SU-DHL-6 (cell line): ENCODE data around the gene CACNA2D4.

Experiments
- H2AFZ ChIP-seq: fragments of 200-600 bp; sonication (generic); 2 replicates; pipeline ENCODE4 v1.6.1; 2014; ENCODE audit warnings: low read depth, mild to moderate bottlenecking, moderate library complexity, mixed read lengths, antibody characterized with exemption, low read length; ENCODE audit not compliant: severe bottlenecking
- H3F3A ChIP-seq: fragments of 200-600 bp; shearing (Covaris generic); 2 replicates; pipeline ENCODE4 v1.6.0; 2016; ENCODE audit warnings: antibody characterized with exemption, mild to moderate bottlenecking; ENCODE audit not compliant: insufficient read depth
- H3K27ac ChIP-seq: fragments of 200-600 bp; sonication (generic); 2 replicates; pipeline ENCODE4 v1.5.1; 2016; ENCODE audit warnings: low read depth, mild to moderate bottlenecking, low read length, moderate library complexity, mixed read lengths
- H3K27me3 ChIP-seq: fragments of 200-600 bp; sonication (generic), shearing (Covaris generic); 2 replicates; pipeline ENCODE4 v1.6.0; 2014; ENCODE audit warnings: mild to moderate bottlenecking, low read length
- H3K36me3 ChIP-seq: fragments of 200-600 bp; sonication (generic); 2 replicates; pipeline ENCODE4 v1.6.1; 2014; ENCODE audit warnings: mild to moderate bottlenecking, low read length, mixed read lengths
- H3K4me2 ChIP-seq: fragments of 300-600, 200-600 bp; shearing (Covaris generic), sonication (generic); 2 replicates; pipeline ENCODE4 v1.6.0; 2014; ENCODE audit warnings: low read length, low read depth, mild to moderate bottlenecking; ENCODE audit not compliant: poor library complexity, severe bottlenecking
- H3K4me3 ChIP-seq: fragments of 200-600 bp; sonication (generic); 2 replicates; pipeline ENCODE4 v1.5.1; 2014; ENCODE audit warnings: antibody characterized with exemption, low read length, mild to moderate bottlenecking, mixed read lengths; ENCODE audit not compliant: insufficient read depth, poor library complexity, severe bottlenecking
- H3K79me2 ChIP-seq: fragments of 200-600 bp; sonication (generic); 2 replicates; pipeline ENCODE4 v1.6.1; 2014; ENCODE audit warnings: mild to moderate bottlenecking, low read length, moderate library complexity; ENCODE audit not compliant: insufficient read depth
- H3K9ac ChIP-seq: fragments of 200-600 bp; sonication (generic); 2 replicates; pipeline ENCODE4 v1.7.0; 2014; ENCODE audit warnings: mild to moderate bottlenecking, low read length
- H3K9me2 ChIP-seq: fragments of 200-600 bp; sonication (generic); replicated peaks from 2 replicates; pipeline ENCODE4 v1.6.1; 2014; ENCODE audit warnings: low read length; ENCODE audit not compliant: insufficient read depth
- H3K9me3 ChIP-seq: fragments of 200-600 bp; sonication (generic); 2 replicates; pipeline ENCODE4 v1.6.1; 2014; ENCODE audit warnings: low read length, mixed read lengths; ENCODE audit not compliant: insufficient read depth
- H4K20me1 ChIP-seq: fragments of 200-600 bp; sonication (generic); 2 replicates; pipeline ENCODE4 v1.6.1; 2014; ENCODE audit warnings: low read depth, mild to moderate bottlenecking, antibody characterized with exemption, low read length, moderate library complexity, mixed read lengths
- EZH2phosphoT487 ChIP-seq: fragments of 200-600 bp; sonication (generic), shearing (Covaris generic); conservative IDR thresholded peaks from 2 replicates; pipeline ENCODE4 v1.6.1; 2018; ENCODE audit warnings: mild to moderate bottlenecking, antibody characterized with exemption, low read length, moderate library complexity, mixed read lengths
- TF ChIP-seq, protein P1 (sequence below): fragments of 200-600 bp; sonication (generic); IDR thresholded peaks from one replicate; pipeline ENCODE4 v1.5.1; 2017; ENCODE audit warnings: antibody characterized with exemption, mild to moderate bottlenecking, low read length, moderate library complexity; ENCODE audit not compliant: insufficient read depth, poor library complexity, severe bottlenecking

CACNA2D4 gene

GRCh38 chr12:1884651-1885050 lies 33.8 kb downstream of the CACNA2D4 start:
- Histone ChIP-seq H3K4me2 (no peak overlapping the region), H3K4me3 (no peak overlapping the region), H3K36me3 (no peaks in the 10 kb centered on the region), H3F3A (no peaks in the 10 kb centered on the region), H4K20me1 (no peaks in the 10 kb centered on the region), H3K27me3 (no peaks in the 10 kb centered on the region), H3K79me2 (no peaks in the 10 kb centered on the region), H3K9me2 (no peaks in the 10 kb centered on the region), H3K27ac (no peak overlapping the region), H2AFZ (no peak overlapping the region), H3K9ac (no peak overlapping the region), H3K9me3 (no peaks in the 10 kb centered on the region)
- TF ChIP-seq EZH2phosphoT487 = no peak
- TF ChIP-seq, protein P1, sequence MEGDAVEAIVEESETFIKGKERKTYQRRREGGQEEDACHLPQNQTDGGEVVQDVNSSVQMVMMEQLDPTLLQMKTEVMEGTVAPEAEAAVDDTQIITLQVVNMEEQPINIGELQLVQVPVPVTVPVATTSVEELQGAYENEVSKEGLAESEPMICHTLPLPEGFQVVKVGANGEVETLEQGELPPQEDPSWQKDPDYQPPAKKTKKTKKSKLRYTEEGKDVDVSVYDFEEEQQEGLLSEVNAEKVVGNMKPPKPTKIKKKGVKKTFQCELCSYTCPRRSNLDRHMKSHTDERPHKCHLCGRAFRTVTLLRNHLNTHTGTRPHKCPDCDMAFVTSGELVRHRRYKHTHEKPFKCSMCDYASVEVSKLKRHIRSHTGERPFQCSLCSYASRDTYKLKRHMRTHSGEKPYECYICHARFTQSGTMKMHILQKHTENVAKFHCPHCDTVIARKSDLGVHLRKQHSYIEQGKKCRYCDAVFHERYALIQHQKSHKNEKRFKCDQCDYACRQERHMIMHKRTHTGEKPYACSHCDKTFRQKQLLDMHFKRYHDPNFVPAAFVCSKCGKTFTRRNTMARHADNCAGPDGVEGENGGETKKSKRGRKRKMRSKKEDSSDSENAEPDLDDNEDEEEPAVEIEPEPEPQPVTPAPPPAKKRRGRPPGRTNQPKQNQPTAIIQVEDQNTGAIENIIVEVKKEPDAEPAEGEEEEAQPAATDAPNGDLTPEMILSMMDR = no peak

GRCh38 chr12:1883513-1883912 lies 34.9 kb downstream of the CACNA2D4 start:
- Histone ChIP-seq H3K9me3 (no peaks in the 10 kb centered on the region), H3K27me3 (no peaks in the 10 kb centered on the region), H2AFZ (no peak overlapping the region), H3K9ac (no peak overlapping the region), H3K9me2 (no peaks in the 10 kb centered on the region), H3K36me3 (no peaks in the 10 kb centered on the region), H3K27ac (no peak overlapping the region), H3K4me3 (no peak overlapping the region), H3K79me2 (no peaks in the 10 kb centered on the region), H3K4me2 (no peak overlapping the region), H3F3A (no peaks in the 10 kb centered on the region), H4K20me1 (no peaks in the 10 kb centered on the region)
- TF ChIP-seq, protein P1 = no peak
- TF ChIP-seq EZH2phosphoT487 = no peak

DNA sequence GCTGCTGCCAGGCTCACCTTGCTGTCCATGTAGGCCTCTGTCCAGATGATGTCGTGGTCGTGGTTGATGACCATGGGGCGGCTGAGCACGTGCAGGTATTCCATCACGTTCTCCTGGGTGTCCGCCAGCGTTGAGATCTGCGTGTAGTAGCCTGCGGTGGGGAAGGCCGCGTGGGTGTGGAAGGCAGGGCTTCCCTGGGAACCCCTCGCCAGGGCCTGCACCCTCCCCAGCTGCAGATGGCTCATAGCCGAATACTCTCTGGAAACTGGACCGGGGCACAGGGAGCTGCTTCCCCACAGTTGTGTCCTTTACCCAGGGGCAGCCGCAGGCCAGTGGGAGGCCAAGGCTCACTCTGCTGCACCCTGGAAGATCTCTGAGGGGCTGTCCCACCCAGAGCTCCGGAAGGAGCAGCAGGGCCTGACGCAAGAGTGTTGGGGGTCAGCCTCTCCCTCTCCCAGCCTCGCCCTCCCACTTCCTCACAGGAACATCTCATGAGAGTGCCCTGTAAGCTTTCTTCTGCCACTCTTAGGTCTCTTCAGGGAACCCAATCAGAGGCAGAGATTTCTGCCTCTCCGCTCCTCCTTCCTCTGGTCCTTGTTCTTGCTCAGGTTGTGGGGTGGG lies 35.5 kb downstream of the CACNA2D4 start:
- TF ChIP-seq EZH2phosphoT487 = no peak
- TF ChIP-seq, protein P1 = no peak
- H3K36me3 ChIP-seq = no peaks in the 10 kb centered on the region
- no peak overlapping the region for H3K4me3 ChIP-seq
- no peak overlapping the region for H3K27ac ChIP-seq
- no peaks in the 10 kb centered on the region for H3F3A ChIP-seq
- H3K9me2 ChIP-seq = no peaks in the 10 kb centered on the region
- no peak overlapping the region for H3K9ac ChIP-seq
- no peaks in the 10 kb centered on the region for H3K9me3 ChIP-seq
- H3K4me2 ChIP-seq = no peak overlapping the region
- no peak overlapping the region for H2AFZ ChIP-seq
- H4K20me1 ChIP-seq = no peaks in the 10 kb centered on the region
- H3K79me2 ChIP-seq = no peaks in the 10 kb centered on the region
- no peaks in the 10 kb centered on the region for H3K27me3 ChIP-seq
